ENCODE measurements around the gene FOXM1.

FOXM1 gene

DNA sequence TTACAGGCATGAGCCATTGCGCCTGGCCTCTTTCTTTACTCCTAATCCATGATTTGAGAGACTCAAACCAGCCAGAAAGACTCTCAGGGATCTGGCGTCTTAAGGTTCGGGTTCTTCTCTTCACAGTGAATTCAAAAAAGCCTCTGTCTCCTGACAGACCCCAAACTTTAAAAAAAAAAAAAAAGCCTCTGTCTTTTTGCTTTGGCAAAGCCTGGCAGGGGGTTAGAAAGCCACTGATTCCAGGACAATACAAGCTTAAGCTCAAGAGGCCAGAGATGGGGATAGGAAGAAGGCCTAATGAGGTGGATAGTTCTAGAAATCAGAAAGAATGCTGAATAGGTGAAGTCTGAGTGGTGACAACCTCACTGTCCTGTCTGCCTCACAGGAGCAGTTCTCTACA is 50.9 kb downstream of the FOXM1 start:
- in situ Hi-C loops (cut with HindIII; ENCODE audit: low sequenced_read_pairs), result no loop called here
- no peak overlapping the region for H3K4me3 ChIP-seq (ENCODE audit: low read depth, low read length)
- DNase-seq (ENCODE audit: low read depth), result no peak
- TF ChIP-seq, protein P1, sequence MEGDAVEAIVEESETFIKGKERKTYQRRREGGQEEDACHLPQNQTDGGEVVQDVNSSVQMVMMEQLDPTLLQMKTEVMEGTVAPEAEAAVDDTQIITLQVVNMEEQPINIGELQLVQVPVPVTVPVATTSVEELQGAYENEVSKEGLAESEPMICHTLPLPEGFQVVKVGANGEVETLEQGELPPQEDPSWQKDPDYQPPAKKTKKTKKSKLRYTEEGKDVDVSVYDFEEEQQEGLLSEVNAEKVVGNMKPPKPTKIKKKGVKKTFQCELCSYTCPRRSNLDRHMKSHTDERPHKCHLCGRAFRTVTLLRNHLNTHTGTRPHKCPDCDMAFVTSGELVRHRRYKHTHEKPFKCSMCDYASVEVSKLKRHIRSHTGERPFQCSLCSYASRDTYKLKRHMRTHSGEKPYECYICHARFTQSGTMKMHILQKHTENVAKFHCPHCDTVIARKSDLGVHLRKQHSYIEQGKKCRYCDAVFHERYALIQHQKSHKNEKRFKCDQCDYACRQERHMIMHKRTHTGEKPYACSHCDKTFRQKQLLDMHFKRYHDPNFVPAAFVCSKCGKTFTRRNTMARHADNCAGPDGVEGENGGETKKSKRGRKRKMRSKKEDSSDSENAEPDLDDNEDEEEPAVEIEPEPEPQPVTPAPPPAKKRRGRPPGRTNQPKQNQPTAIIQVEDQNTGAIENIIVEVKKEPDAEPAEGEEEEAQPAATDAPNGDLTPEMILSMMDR (IDR thresholded peaks at IDR 0.05; ENCODE audit: low read depth, low read length, missing control alignments), result no peak

DNA sequence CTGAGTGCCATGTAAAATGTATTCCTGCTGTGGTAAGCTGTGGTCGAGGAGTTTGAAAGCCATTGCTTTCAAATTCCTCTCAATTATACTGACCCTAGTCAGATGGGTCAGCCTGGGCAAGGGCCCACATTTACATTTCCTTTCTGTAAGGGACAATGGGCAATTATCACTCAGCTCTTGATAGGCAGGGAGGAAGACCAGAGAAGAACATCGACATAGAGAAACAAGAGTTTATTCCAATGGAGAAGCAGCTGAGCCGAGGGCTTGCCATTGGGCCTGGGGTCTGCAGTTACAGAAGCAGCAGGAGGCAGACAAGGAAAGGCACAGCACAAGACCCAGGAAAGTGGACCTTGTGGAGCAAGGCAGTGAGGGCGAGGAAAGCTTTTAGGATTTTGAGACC is 51.8 kb downstream of the FOXM1 start:
- DNase-seq (ENCODE audit: low read depth), result no peak
- no peak overlapping the region for H3K4me3 ChIP-seq (ENCODE audit: low read depth, low read length)
- in situ Hi-C loops (cut with HindIII; ENCODE audit: low sequenced_read_pairs), result no loop called here
- TF ChIP-seq, protein P1 (IDR thresholded peaks at IDR 0.05; ENCODE audit: low read depth, low read length, missing control alignments), result no peak

DNA sequence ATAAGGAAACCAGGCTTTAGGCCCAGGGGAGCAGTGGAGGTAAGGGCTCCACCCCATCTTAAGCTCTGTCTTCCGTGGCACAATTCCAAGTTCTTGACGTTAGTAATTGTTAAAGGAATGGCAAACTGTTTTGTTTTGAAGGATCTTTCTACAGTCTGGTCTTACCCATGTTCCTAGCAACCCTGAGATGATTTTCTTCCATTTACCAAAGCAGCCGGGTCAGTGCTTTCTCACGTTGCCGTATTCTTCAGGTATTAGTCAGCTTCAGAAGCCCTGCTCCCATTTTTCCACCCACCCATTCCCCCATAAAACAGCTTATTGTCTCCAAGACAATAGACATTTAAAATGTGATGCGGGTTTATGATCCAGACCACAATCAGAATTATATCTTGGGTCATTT is 52.4 kb downstream of the FOXM1 start:
- TF ChIP-seq, protein P1 (IDR thresholded peaks at IDR 0.05; ENCODE audit: low read depth, low read length, missing control alignments), result no peak
- in situ Hi-C loops (cut with HindIII; ENCODE audit: low sequenced_read_pairs), result no loop called here
- no peak for DNase-seq (ENCODE audit: low read depth)

DNA sequence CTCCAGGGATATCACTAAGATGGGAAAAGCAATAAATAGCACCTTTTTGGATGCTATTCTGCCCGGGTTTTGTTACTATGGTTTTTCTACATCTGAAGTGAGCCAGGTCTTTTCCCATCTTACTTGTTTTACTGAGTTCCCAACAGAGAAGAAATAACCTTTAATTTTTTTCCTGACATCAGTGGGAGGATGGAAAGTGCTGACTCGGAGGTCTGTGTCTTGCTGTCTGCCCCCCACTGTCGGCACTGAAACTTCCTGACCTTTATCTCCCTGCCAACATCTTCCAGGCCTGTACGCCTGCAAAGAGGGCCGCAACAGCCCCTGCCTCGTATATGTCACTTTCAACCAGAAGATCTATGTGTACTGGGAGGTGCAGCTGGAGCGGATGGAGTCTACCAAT is 53.5 kb downstream of the FOXM1 start:
- TF ChIP-seq, protein P1 (IDR thresholded peaks at IDR 0.05; ENCODE audit: low read depth, low read length, missing control alignments), result no peak
- no peak overlapping the region for H3K4me3 ChIP-seq (ENCODE audit: low read depth, low read length)
- no peak for DNase-seq (ENCODE audit: low read depth)
- in situ Hi-C loops (cut with HindIII; ENCODE audit: low sequenced_read_pairs), result no loop called here

More for the DNA sequence above, 52.4 kb downstream of the FOXM1 start:
- H3K4me3 ChIP-seq (ENCODE audit: low read depth, low read length), result no peak overlapping the region

DNA sequence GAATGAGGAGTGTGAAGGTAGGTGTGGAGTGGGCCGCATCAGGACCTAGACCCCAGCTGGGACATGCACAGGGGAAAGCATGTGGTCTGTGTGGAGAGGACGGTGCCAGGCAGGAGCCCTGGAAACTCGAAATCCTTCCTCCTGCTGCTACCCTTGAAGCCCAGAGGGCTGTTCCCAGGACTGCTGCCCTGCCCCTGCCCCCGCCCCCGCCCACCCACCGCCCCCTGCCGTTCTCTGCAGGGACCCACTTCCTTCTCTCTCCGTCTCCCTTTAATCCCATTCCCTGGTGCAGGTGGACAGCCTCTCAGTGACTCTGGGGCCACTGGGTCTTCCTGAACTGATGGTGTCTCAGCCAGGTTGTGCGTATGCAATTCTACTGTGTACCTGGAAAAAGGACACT is 56.5 kb downstream of the FOXM1 start:
- H3K4me3 ChIP-seq (ENCODE audit: low read depth, low read length), result no peak overlapping the region
- TF ChIP-seq, protein P1 (IDR thresholded peaks at IDR 0.05; ENCODE audit: low read depth, low read length, missing control alignments), result no peak
- no peak for DNase-seq (ENCODE audit: low read depth)
- in situ Hi-C loops (cut with HindIII; ENCODE audit: low sequenced_read_pairs), result no loop called here

DNA sequence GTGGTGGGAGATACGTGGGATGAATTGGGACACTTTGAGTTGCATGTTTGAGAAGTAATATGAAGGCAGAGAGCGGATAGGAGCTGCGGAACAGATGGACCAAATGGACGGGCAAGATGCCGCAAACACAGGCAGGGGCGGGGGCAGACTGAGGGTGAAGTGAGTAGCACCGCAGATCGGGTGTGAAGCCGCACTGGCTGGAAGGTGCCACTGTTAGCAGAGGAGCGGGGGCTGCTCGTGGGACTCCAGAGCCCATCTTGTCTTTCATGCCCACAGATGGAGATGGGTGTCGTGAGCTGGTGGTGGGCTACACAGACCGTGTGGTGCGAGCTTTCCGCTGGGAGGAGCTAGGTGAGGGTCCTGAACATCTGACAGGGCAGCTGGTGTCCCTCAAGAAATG is 57.2 kb downstream of the FOXM1 start:
- TF ChIP-seq, protein P1 (IDR thresholded peaks at IDR 0.05; ENCODE audit: low read depth, low read length, missing control alignments), result no peak
- in situ Hi-C loops (cut with HindIII; ENCODE audit: low sequenced_read_pairs), result no loop called here
- H3K4me3 ChIP-seq (ENCODE audit: low read depth, low read length), result no peak overlapping the region
- DNase-seq (ENCODE audit: low read depth), result no peak
